ENCODE data around the gene DBX2. TPM values are rescaled to one million over a fixed set of nuclear protein-coding genes. Genes with fewer than 3 reads are reported as not detected.

DBX2 gene
- total and polyA plus RNA-seq, 2 donors (not counting 3 experiments of a cell fraction or from before 2014, with no cell fraction given): not detected

GRCh38 chr12:45075587-45076282, 24.8 kb upstream of the DBX2 start:
- no peaks in the 10 kb centered on the region for H3K9me3 ChIP-seq (replicated peaks; ENCODE audit: control insufficient read depth, insufficient read depth, low read length)
- CTCF ChIA-PET: interaction anchor here (0.6 kb wide), 1 partner anchor 670 kb away, joined by 3 read pairs; no protein-coding TSS in a partner anchor

GRCh38 chr12:45065125-45065626, 14.3 kb upstream of the DBX2 start:
- TF ChIP-seq EZH2 (IDR thresholded peaks at IDR 0.05; ENCODE audit: borderline replicate concordance, low read depth, low read length, severe bottlenecking): no peak
- TF ChIP-seq MYC (IDR thresholded peaks at IDR 0.05; ENCODE audit: low read depth, low read length): no peak
- no peak for TF ChIP-seq GATA2 (IDR thresholded peaks at IDR 0.05; ENCODE audit: insufficient read depth, insufficient read length, low read depth, low read length)
- ChIA-PET POLR2A (no interaction called here), CTCF (no interaction called here)
- no peaks in the 10 kb centered on the region for H4K20me1 ChIP-seq (replicated peaks; ENCODE audit: control insufficient read depth, extremely low read depth, insufficient read depth, low read length)
- no peak overlapping the region for H3K4me3 ChIP-seq (replicated peaks in 1 of 3; ENCODE audit: insufficient read depth in 1 of 3, low read depth in 1 of 3, low read length in 3 of 3)
- no peak for DNase-seq (ENCODE audit: low read depth, low spot score)
- H3K9ac ChIP-seq (replicated peaks; ENCODE audit: extremely low read depth, insufficient read depth, low read length): no peak overlapping the region
- H3K4me1 ChIP-seq (ENCODE audit: control insufficient read depth, extremely low read depth, insufficient read depth, low read length): no peaks in the 10 kb centered on the region
- no peaks in the 10 kb centered on the region for H3K36me3 ChIP-seq (ENCODE audit: control insufficient read depth in 2 of 2, extremely low read depth in 1 of 2, insufficient read depth in 2 of 2, low read length in 2 of 2)
- H3K79me2 ChIP-seq (ENCODE audit: control insufficient read depth, insufficient read depth, low read length): no peaks in the 10 kb centered on the region
- H3K27ac ChIP-seq (ENCODE audit: insufficient read depth, low read depth, low read length): no peak overlapping the region
- no peak overlapping the region for H3K4me2 ChIP-seq (ENCODE audit: insufficient read depth, low read length)
- no TSS peak for BruUV-seq (replicated peaks)
- FAIRE-seq: no peak
- H2AFZ ChIP-seq (ENCODE audit: low read depth, low read length): no peak overlapping the region
- no peaks in the 10 kb centered on the region for H3K9me3 ChIP-seq (replicated peaks; ENCODE audit: control insufficient read depth, insufficient read depth, low read length)
- no peaks in the 10 kb centered on the region for H3K9me1 ChIP-seq (replicated peaks; ENCODE audit: control insufficient read depth, extremely low read depth, insufficient read depth, low read length)
- dilution Hi-C loops (cut with MboI; ENCODE audit: extremely low pct_ligation_motif_present, low sequenced_read_pairs): no loop called here
- intact Hi-C loops (cut with micrococcal nuclease): no loop called here
- H3K27me3 ChIP-seq (ENCODE audit: control insufficient read depth in 2 of 2, insufficient read depth in 2 of 2, low read length in 2 of 2): no peaks in the 10 kb centered on the region

More at GRCh38 chr12:45075587-45076282, 24.8 kb upstream of the DBX2 start:
- Histone ChIP-seq H3K4me2 (ENCODE audit: insufficient read depth, low read length) (no peak overlapping the region), H3K9ac (replicated peaks; ENCODE audit: extremely low read depth, insufficient read depth, low read length) (no peak overlapping the region), H4K20me1 (replicated peaks; ENCODE audit: control insufficient read depth, extremely low read depth, insufficient read depth, low read length) (no peaks in the 10 kb centered on the region), H3K4me1 (ENCODE audit: control insufficient read depth, extremely low read depth, insufficient read depth, low read length) (no peaks in the 10 kb centered on the region), H3K27ac (ENCODE audit: insufficient read depth, low read depth, low read length) (no peak overlapping the region), H3K79me2 (ENCODE audit: control insufficient read depth, insufficient read depth, low read length) (no peaks in the 10 kb centered on the region), H3K4me3 (replicated peaks in 1 of 3; ENCODE audit: insufficient read depth in 1 of 3, low read depth in 1 of 3, low read length in 3 of 3) (no peak overlapping the region), H3K27me3 (ENCODE audit: control insufficient read depth in 2 of 2, insufficient read depth in 2 of 2, low read length in 2 of 2) (peaks cover 0 to 8% of the 10 kb centered on the region in 2 experiments), H2AFZ (ENCODE audit: low read depth, low read length) (no peak overlapping the region), H3K9me1 (replicated peaks; ENCODE audit: control insufficient read depth, extremely low read depth, insufficient read depth, low read length) (no peaks in the 10 kb centered on the region), H3K36me3 (ENCODE audit: control insufficient read depth in 2 of 2, extremely low read depth in 1 of 2, insufficient read depth in 2 of 2, low read length in 2 of 2) (no peaks in the 10 kb centered on the region)
- BruUV-seq (replicated peaks): no TSS peak
- TF ChIP-seq POLR2AphosphoS5 (IDR thresholded peaks at IDR 0.05; ENCODE audit: insufficient read depth, low read depth, low read length): no peak
- no peak for TF ChIP-seq JUN (IDR thresholded peaks at IDR 0.05; ENCODE audit: borderline replicate concordance, insufficient read depth, insufficient read length, low read depth)
- TF ChIP-seq, protein P1, sequence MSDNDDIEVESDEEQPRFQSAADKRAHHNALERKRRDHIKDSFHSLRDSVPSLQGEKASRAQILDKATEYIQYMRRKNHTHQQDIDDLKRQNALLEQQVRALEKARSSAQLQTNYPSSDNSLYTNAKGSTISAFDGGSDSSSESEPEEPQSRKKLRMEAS (IDR thresholded peaks at IDR 0.05; ENCODE audit: insufficient read depth, insufficient read length): no peak
- no peak for TF ChIP-seq POLR2A (IDR thresholded peaks at IDR 0.05; ENCODE audit: low read depth, low read length)
- TF ChIP-seq EZH2 (IDR thresholded peaks at IDR 0.05; ENCODE audit: borderline replicate concordance, low read depth, low read length, severe bottlenecking): no peak
- TF ChIP-seq GATA2 (IDR thresholded peaks at IDR 0.05; ENCODE audit: insufficient read depth, insufficient read length, low read depth, low read length): no peak
- no peak for TF ChIP-seq MYC (IDR thresholded peaks at IDR 0.05; ENCODE audit: low read depth, low read length)
- no peak for DNase-seq (ENCODE audit: low read depth, low spot score)
- FAIRE-seq: no peak
- POLR2A ChIA-PET: no interaction called here
- dilution Hi-C loops (cut with MboI; ENCODE audit: extremely low pct_ligation_motif_present, low sequenced_read_pairs): no loop called here
- intact Hi-C loops (cut with micrococcal nuclease): no loop called here

All from endothelial cell of umbilical vein (primary cell).